Skeletal muscle tissue (tissue), 4 donors: ENCODE data around the gene RUSF1. TPM values are rescaled to one million over a fixed set of nuclear protein-coding genes. Genes with fewer than 3 reads are reported as not detected.

Source experiments
- H3K27ac ChIP-seq: one replicate; pipeline ENCODE4 v1.7.0; 2013; ENCODE audit warnings: mild to moderate bottlenecking, low read depth, low read length, inconsistent platforms
- H3K27me3 ChIP-seq, 3 donors: one replicate each; pipeline ENCODE4 v1.7.0; 2013; ENCODE audit warnings: low read length in 3 of 3; ENCODE audit not compliant: control insufficient read depth in 3 of 3, insufficient read depth in 3 of 3
- H3K36me3 ChIP-seq, 3 donors: one replicate each; pipeline ENCODE4 v1.7.0; 2013; ENCODE audit warnings: low read length in 3 of 3; ENCODE audit not compliant: control insufficient read depth in 3 of 3, insufficient read depth in 3 of 3
- H3K4me1 ChIP-seq, 3 donors: one replicate each; pipeline ENCODE4 v1.7.0; 2013; ENCODE audit warnings: low read length in 3 of 3, mild to moderate bottlenecking in 3 of 3; ENCODE audit not compliant: control insufficient read depth in 3 of 3, insufficient read depth in 3 of 3
- H3K4me3 ChIP-seq, 3 donors: one replicate each; pipeline ENCODE4 v1.7.0; 2013; ENCODE audit warnings: low read length in 3 of 3
- H3K9ac ChIP-seq, 3 donors: one replicate each; pipeline ENCODE4 v1.7.0; 2013; ENCODE audit warnings: low read length in 3 of 3, mild to moderate bottlenecking in 3 of 3, moderate library complexity in 2 of 3, low read depth in 1 of 3
- H3K9me3 ChIP-seq, 3 donors: one replicate each; pipeline ENCODE4 v1.7.0; 2013; ENCODE audit warnings: low read length in 3 of 3; ENCODE audit not compliant: control insufficient read depth in 3 of 3
- total RNA-seq: library from RNA; depleted of rRNA; stranded (reverse); fragments of >200 nt; gene quantifications from one replicate; pipeline ENCODE4 v1.2.3, GENCODE V29; 2014
- donor health status: Osteomylitis.

RUSF1 gene
- total RNA-seq, 1 donor from 2014 or later, result 30.8 TPM

DNA sequence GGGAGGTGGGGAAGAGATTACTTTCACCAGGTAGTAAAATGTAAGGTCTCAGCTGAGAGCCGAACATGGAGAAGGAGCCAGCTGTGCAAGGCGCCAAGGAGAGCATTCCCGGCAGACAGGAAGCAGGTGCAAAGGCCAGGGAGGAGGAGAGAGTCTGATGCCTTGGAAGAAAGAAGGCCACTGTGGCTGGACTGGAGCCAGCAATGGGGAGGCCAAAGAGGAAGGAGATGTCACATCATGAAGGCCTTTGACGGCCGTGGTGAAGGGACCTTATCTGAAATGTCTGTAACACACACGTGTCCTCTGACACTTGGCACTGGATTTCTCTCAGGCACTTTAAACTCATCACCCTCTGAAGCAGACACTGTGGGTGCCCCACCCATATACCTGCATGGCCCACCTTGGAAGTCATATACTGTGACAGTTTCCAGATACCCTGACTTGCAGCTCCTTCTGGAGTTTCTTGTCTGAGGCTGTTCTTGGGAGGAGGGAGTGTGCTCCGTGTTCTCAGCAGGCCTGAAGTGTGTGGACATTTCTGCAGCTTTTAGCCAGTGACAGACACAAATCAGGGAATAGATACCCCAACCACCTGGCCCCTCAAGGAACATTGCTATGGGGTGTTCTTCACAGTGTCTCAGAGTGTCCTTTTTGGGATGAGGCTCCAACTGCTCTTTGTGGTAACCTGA lies 27.2 kb downstream of the RUSF1 start:
- peaks cover 0 to 8% (median 0%) of the 10 kb centered on the region in 3 donors for H3K36me3 ChIP-seq
- no peak overlapping the region for H3K9ac ChIP-seq
- H3K9me3 ChIP-seq, result no peaks in the 10 kb centered on the region
- H3K27me3 ChIP-seq, result peaks cover 24 to 32% (median 32%) of the 10 kb centered on the region in 3 donors
- no peak overlapping the region for H3K27ac ChIP-seq
- H3K4me1 ChIP-seq, result peaks cover 2 to 6% (median 3%) of the 10 kb centered on the region in 3 donors
- H3K4me3 ChIP-seq, result no peak overlapping the region

DNA sequence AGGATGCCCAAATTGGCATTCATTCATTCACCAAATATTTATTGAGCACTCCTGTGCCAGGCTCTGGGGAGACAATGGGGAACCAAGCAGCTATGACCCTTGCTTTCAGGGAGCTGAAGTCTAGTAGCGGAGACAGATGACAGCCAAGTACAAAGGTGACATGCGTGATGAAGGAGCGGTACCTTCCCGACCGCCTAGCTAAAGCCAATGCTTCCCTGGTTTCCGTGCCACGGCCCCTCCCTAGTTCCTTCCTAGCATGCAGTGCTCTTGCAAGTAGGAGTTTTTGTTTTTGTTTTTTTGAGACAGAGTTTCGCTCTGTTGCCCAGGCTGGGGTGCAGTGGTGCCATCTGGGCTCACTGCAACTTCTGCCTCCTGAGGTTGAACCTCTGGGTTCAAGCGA lies 28.4 kb downstream of the RUSF1 start:
- peaks cover 2 to 6% (median 3%) of the 10 kb centered on the region in 3 donors for H3K4me1 ChIP-seq

DNA sequence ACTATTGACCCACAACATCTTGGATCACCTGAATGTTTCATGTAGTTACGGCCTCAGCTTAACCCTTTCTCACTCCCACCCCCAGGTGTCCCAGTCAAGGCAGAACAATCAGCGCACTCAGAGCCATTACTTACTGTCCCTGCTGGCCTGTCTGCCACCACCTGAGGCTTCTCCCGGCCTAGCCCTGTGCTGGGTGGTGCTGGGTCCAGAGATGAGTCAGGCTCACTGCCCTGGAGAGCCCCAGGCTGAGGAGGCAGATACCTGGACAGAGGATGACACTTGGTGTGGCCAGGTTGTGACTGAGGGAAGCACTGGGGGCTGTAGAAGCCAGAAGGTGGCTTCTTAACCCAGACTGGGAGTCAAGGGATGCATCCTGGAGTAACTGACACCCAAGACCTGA lies 29.2 kb downstream of the RUSF1 start:
- Histone ChIP-seq H3K9ac (no peak overlapping the region), H3K36me3 (peaks cover 0 to 8% (median 8%) of the 10 kb centered on the region in 3 donors), H3K27me3 (peaks cover 15 to 23% (median 18%) of the 10 kb centered on the region in 3 donors), H3K27ac (no peak overlapping the region), H3K4me3 (no peak overlapping the region), H3K4me1 (peaks cover 2 to 6% (median 3%) of the 10 kb centered on the region in 3 donors), H3K9me3 (no peaks in the 10 kb centered on the region)

More for the DNA sequence above, 28.4 kb downstream of the RUSF1 start:
- peaks cover 19 to 24% (median 19%) of the 10 kb centered on the region in 3 donors for H3K27me3 ChIP-seq
- no peaks in the 10 kb centered on the region for H3K9me3 ChIP-seq
- peaks cover 0 to 8% (median under 1%) of the 10 kb centered on the region in 3 donors for H3K36me3 ChIP-seq
- no peak overlapping the region for H3K27ac ChIP-seq
- no peak overlapping the region for H3K9ac ChIP-seq
- H3K4me3 ChIP-seq, result no peak overlapping the region

DNA sequence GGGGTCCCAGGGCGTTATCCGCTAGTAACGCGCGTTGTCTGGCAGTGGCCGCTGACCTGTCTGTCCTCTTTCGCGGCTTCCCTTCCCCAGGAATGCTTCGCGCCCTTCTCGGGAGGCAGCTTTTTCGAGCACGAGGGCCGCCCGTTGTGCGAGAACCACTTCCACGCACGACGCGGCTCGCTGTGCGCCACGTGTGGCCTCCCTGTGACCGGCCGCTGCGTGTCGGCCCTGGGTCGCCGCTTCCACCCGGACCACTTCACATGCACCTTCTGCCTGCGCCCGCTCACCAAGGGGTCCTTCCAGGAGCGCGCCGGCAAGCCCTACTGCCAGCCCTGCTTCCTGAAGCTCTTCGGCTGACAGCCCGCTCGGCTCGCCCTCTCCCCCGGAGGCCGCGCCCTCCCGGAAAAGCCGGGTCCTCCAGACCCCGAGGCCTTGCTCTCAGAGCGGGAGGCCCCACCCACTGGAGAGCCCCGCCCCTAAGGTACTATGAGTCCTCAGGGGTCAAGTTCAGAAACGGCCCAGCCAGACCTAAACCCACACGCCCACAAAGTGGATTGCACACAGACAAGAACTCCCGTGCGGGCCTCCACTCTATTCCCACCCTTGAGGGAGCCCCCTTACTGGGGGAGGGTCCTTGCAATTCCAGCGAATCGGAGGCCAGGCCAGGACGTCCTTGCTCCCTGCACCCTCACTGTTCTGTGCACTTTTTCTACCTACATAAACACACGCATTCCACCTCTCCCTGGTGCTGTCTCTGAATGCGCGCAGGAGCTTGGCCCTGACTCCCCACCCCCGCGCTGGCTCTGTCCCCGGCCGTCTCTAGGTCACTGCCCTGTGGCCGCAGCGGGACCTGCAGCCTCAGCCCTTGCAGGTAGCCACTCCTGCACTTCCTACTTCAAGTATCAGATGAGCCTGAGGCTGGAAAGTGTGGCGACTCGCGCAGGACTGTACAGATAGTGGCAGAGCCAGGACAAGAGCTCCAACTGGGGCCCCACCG lies 30.7 kb downstream of the RUSF1 start:
- no peak overlapping the region for H3K9ac ChIP-seq
- H3K27me3 ChIP-seq, result peaks cover 19 to 29% (median 23%) of the 10 kb centered on the region in 3 donors
- H3K27ac ChIP-seq, result no peak overlapping the region
- peaks cover 7 to 11% (median 11%) of the 10 kb centered on the region in 3 donors for H3K4me1 ChIP-seq
- H3K36me3 ChIP-seq, result peaks cover 0 to 11% (median 9%) of the 10 kb centered on the region in 3 donors
- H3K4me3 ChIP-seq, result no peak overlapping the region
- H3K9me3 ChIP-seq, result no peaks in the 10 kb centered on the region

DNA sequence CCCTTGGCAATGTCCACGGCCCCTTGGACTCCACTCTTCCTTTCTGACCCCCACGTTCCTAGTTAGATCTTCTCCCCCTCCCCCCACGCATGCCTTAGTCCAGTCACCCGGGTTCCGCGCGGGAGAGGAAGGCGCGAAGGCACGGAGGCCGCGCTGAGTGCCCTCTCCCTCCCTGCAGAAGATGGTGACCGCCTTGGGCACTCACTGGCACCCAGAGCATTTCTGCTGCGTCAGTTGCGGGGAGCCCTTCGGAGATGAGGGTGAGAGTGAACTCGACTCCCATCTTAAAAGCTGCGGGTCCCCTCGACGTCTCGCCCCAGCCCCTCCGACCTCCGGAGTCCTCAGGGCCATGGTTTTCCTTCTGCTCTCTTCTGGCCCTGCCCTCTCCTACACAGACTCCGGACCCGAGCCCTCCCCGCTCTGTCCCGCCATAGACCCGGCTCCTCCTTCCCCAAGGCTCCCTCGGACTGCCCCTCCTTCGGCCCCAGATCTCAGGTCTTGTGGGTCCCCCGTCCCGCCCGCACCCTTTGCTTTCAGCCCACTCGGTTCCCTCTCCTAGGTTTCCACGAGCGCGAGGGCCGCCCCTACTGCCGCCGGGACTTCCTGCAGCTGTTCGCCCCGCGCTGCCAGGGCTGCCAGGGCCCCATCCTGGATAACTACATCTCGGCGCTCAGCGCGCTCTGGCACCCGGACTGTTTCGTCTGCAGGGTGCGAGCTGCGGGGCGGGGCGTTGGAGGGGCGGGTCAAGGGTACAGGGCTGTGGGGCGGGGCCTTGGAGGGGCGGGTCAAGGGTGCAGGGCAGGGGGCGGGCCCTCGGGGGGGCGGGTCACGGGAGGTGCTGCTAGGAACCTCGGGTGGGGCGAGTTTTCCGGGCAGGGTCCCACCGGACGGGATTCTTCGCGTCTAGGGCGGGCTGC lies 31.6 kb downstream of the RUSF1 start:
- Histone ChIP-seq H3K9me3 (no peaks in the 10 kb centered on the region), H3K27ac (no peak overlapping the region), H3K36me3 (peaks cover 0 to 11% (median 9%) of the 10 kb centered on the region in 3 donors), H3K4me3 (peak overlapping the region in 2 of 3 donors; percentile 22 to 23), H3K9ac (no peak overlapping the region), H3K27me3 (peaks cover 16 to 29% (median 23%) of the 10 kb centered on the region in 3 donors), H3K4me1 (peaks cover 11 to 16% (median 15%) of the 10 kb centered on the region in 3 donors)

DNA sequence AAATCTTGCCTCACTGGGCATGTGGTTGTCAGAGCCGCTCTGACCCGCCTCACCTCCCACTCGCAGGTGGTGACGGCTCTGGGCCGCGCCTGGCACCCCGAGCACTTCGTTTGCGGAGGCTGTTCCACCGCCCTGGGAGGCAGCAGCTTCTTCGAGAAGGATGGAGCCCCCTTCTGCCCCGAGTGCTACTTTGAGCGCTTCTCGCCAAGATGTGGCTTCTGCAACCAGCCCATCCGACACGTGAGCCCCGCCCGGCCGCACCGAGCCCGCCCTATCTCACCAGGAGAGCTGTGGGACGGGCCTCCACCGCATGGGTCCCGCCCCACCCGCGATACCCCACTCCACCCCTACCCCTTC lies 32.3 kb downstream of the RUSF1 start:
- H3K27me3 ChIP-seq, result peaks cover 16 to 29% (median 23%) of the 10 kb centered on the region in 3 donors
- H3K4me3 ChIP-seq, result no peak overlapping the region
- H3K9ac ChIP-seq, result no peak overlapping the region
- no peaks in the 10 kb centered on the region for H3K9me3 ChIP-seq
- no peak overlapping the region for H3K27ac ChIP-seq
- peaks cover 0 to 11% (median 9%) of the 10 kb centered on the region in 3 donors for H3K36me3 ChIP-seq
- H3K4me1 ChIP-seq, result peaks cover 17 to 21% (median 20%) of the 10 kb centered on the region in 3 donors

DNA sequence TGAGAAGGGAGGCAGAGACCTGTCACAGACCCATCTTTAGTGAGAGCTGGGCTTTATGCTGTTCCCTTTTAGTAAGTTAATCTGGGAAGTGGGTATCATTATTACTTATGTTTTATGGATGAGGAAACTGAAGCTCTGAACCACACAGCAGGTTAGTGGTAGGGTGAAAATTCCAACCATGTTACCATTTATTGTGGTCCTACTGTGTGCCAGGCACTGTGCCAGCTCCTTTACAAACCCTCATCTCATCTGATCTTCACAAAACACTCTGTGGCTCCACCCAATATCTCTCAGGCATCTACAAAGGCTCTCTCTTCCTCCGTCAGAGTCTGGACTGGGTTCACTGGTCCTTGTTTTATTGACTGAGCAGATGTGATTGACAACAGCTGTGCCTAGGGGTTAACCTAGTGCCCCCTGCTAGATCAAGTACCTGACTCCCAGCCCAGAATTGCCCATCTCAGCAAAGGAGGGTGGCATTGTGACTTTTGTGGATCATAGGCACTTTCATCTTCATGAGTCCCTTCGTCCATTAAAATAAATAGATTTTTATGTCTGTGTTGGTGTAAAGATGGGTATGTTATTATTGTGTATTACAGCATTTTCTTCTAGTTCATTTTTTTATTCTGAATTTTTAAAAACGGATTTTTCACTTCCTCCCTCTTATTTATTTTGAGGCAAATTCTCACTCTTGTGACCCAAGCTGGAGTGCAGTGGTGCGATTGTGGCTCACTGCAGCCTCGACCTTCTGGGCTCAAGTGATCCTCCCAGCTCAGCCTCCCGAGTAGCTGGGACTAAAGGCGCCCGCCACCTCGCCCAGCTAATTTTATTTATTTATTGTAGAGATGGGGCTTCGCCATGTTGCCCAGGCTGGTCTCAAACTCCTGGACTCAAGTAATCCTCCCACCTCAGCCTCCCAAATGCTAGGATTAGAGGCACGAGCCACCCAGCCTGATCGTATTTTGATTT lies 33.1 kb downstream of the RUSF1 start:
- no peak overlapping the region for H3K9ac ChIP-seq
- no peaks in the 10 kb centered on the region for H3K9me3 ChIP-seq
- peaks cover 0 to 11% (median 9%) of the 10 kb centered on the region in 3 donors for H3K36me3 ChIP-seq
- H3K4me3 ChIP-seq, result no peak overlapping the region
- peaks cover 16 to 18% (median 17%) of the 10 kb centered on the region in 3 donors for H3K4me1 ChIP-seq
- no peak overlapping the region for H3K27ac ChIP-seq
- H3K27me3 ChIP-seq, result peaks cover 16 to 29% (median 23%) of the 10 kb centered on the region in 3 donors

DNA sequence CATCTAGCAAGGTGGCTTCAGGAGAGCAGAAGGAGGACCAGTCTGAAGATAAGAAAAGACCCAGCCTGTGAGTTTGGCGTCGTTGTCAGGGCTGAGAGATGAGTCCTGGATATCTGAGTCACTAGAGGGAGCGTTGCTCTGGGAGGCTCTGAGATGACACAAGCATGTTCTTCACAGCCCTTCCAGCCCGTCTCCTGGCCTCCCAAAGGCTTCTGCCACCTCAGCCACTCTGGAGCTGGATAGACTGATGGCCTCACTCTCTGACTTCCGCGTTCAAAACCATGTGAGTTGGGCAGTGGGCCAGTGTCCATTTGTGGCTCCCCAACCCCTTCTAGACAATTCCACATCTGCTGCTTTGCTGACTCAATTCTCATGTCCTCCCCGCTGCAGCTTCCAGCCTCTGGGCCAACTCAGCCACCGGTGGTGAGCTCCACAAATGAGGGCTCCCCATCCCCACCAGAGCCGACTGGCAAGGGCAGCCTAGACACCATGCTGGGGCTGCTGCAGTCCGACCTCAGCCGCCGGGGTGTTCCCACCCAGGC lies 33.9 kb downstream of the RUSF1 start:
- no peaks in the 10 kb centered on the region for H3K9me3 ChIP-seq
- peaks cover 0 to 11% (median 9%) of the 10 kb centered on the region in 3 donors for H3K36me3 ChIP-seq
- no peak overlapping the region for H3K9ac ChIP-seq
- peaks cover 12 to 29% (median 18%) of the 10 kb centered on the region in 3 donors for H3K27me3 ChIP-seq
- H3K4me1 ChIP-seq, result peaks cover 16 to 18% (median 17%) of the 10 kb centered on the region in 3 donors
- H3K27ac ChIP-seq, result no peak overlapping the region
- no peak overlapping the region for H3K4me3 ChIP-seq
